HFF-Myc (cell line): Measurements from ENCODE around the gene PMS1.

Source experiments
- DNase-seq: peaks from one replicate; pipeline ENCODE4 v3.0.0-alpha.2; 2011; ENCODE audit warnings: low read depth; ENCODE audit errors: extremely low read depth
- H3K4me3 ChIP-seq: replicated peaks from 2 replicates; pipeline ENCODE4 v1.5.1; 2011; ENCODE audit warnings: low read depth, mild to moderate bottlenecking, control low read depth, low read length
- CTCF ChIP-seq: IDR thresholded peaks from 2 replicates; pipeline ENCODE4 v1.5.1; 2012; ENCODE audit warnings: mild to moderate bottlenecking, low read depth, low read length, control low read depth; ENCODE audit errors: missing control alignments

PMS1 gene

GRCh38 chr2:189794310-189794709, 10.1 kb downstream of the PMS1 start:
- no peak for DNase-seq
- no peak overlapping the region for H3K4me3 ChIP-seq
- TF ChIP-seq CTCF: no peak

GRCh38 chr2:189797902-189798301, 13.7 kb downstream of the PMS1 start:
- no peak for DNase-seq
- TF ChIP-seq CTCF: no peak

DNA sequence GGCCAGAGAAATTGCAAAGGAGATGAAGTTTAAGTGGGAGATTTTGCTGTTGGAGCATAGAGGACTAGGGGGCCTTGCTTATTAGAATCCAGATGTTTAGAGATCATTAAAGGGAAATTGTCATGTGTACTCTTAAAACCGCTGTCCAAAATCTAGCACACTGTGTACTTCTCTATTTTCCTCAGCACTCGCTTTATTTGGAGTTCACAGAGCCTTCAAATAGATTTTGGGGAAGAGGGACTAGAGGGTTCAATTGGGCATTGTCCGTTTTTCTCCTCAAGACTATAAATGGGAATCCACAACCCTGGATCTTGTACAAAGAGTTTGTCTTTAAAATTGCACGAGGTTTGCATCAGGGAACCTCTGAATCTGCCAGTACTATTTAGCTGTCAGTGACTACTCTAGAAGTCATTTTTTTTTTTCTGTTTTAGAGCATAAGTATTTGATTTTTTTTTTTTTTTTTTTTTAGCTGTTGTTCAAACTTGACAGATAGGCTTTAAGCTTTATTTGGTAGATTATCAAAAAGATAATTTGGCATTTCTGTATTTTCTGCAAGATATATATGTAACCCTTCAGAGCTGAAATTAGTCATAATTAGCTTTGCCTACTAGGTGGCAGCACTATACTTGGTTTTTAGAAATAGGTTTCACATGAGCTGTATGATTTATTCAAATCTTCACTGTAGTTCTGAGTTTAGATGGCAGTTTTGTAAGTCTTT, 14.2 kb downstream of the PMS1 start:
- H3K4me3 ChIP-seq: no peak overlapping the region
- TF ChIP-seq CTCF: peak; percentile 29
- DNase-seq: no peak

More at GRCh38 chr2:189797902-189798301, 13.7 kb downstream of the PMS1 start:
- no peak overlapping the region for H3K4me3 ChIP-seq

GRCh38 chr2:189799030-189799331, 14.7 kb downstream of the PMS1 start:
- no peak overlapping the region for H3K4me3 ChIP-seq
- TF ChIP-seq CTCF: no peak
- DNase-seq: no peak

- DNase-seq: no peak
- no peak overlapping the region for H3K4me3 ChIP-seq
- TF ChIP-seq CTCF: no peak
Observed at GRCh38 chr2:189799531-189799930, 15.3 kb downstream of the PMS1 start.

- no peak for TF ChIP-seq CTCF
- no peak for DNase-seq
- no peak overlapping the region for H3K4me3 ChIP-seq
Observed at GRCh38 chr2:189802396-189802912, 18.2 kb downstream of the PMS1 start.

- no peak overlapping the region for H3K4me3 ChIP-seq
- no peak for DNase-seq
- no peak for TF ChIP-seq CTCF
Observed at GRCh38 chr2:189803431-189803830, 19.2 kb downstream of the PMS1 start.
